DMS153 (cell line): ENCODE data around the gene CDC42BPG.

Experiments used
- DNase-seq: peaks from one replicate; lab custom pipeline; 2025; lab: John Stamatoyannopoulos, UW

Gene CDC42BPG

GRCh38 chr11:64865286-64866172 is 21.1 kb upstream of the CDC42BPG start:
- no peak for DNase-seq

- DNase-seq = no peak
Observed at GRCh38 chr11:64864473-64865285, 20.2 kb upstream of the CDC42BPG start.

- no peak for DNase-seq
Observed at GRCh38 chr11:64864135-64864472, 19.7 kb upstream of the CDC42BPG start.

GRCh38 chr11:64863391-64864060 is 19.1 kb upstream of the CDC42BPG start:
- DNase-seq = no peak

GRCh38 chr11:64862987-64863390 is 18.5 kb upstream of the CDC42BPG start:
- no peak for DNase-seq

GRCh38 chr11:64861227-64861975 is 16.9 kb upstream of the CDC42BPG start:
- no peak for DNase-seq

GRCh38 chr11:64859542-64860414 is 15.3 kb upstream of the CDC42BPG start:
- DNase-seq = no peak

GRCh38 chr11:64858467-64859263 is 14.2 kb upstream of the CDC42BPG start:
- no peak for DNase-seq

- DNase-seq = no peak
Observed at GRCh38 chr11:64857485-64857884, 13.0 kb upstream of the CDC42BPG start.

GRCh38 chr11:64856382-64857227 is 12.2 kb upstream of the CDC42BPG start:
- DNase-seq = no peak

GRCh38 chr11:64855596-64856304 is 11.3 kb upstream of the CDC42BPG start:
- DNase-seq = no peak

- DNase-seq = no peak
Observed at GRCh38 chr11:64854534-64855502, 10.4 kb upstream of the CDC42BPG start.

GRCh38 chr11:64854157-64854533 is 9.7 kb upstream of the CDC42BPG start:
- no peak for DNase-seq

- DNase-seq = no peak
Observed at GRCh38 chr11:64853709-64854108, 9.3 kb upstream of the CDC42BPG start.

- no peak for DNase-seq
Observed at GRCh38 chr11:64852804-64853509, 8.5 kb upstream of the CDC42BPG start.

GRCh38 chr11:64851831-64852351 is 7.4 kb upstream of the CDC42BPG start:
- DNase-seq = no peak
